ENCODE results near the gene GPR142.

GPR142 gene, protein sequence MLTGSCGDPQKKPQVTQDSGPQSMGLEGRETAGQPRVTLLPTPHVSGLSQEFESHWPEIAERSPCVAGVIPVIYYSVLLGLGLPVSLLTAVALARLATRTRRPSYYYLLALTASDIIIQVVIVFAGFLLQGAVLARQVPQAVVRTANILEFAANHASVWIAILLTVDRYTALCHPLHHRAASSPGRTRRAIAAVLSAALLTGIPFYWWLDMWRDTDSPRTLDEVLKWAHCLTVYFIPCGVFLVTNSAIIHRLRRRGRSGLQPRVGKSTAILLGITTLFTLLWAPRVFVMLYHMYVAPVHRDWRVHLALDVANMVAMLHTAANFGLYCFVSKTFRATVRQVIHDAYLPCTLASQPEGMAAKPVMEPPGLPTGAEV

DNA sequence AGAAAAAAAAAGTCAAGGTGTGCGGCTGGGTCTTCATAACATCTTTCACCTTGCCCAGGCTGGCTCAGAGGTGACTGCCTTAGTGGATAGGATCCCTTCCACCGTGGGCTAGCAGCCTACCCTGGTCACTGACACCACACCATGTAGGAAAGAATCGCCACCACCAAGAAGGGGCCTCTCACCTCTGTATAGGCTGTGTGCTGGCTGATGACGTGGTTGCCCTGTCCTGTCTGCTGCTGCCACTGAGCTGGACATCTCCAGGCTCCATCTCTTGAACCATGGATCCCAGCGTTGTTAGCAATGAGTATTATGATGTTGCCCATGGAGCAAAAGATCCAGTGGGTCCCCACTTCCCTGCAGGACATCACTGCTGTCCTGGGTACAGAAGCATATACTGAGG, at the start of gene GPR142:
Gene GPR142, plus strand, starts transcription at position 301 of the 400 bp plus-strand sequence. CDS start 2,035 bp downstream, outside the sequence.
- no peak within 1 kb of the TSS for H3K4me3 ChIP-seq
- no peak within 1 kb of the TSS for H3K27ac ChIP-seq

DNA sequence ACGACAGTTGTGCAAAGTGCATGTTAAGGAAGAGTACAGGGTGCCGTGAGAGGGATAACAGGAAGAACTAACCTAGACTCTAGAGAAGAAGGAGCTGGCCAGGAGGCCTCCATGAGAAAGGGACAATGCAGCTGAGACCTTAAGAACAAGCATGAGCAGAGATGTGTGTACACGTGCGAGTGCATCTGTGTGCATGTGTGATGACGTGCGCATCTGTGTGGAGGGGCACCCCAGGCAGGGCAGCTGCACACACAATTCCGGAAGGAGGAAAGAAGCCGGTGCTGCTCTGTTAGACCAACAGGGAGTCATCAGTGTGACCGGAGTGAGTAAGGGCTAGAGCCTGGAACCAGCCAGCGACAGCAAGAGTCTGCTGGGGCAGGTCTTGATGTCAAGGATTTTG, 48.9 kb upstream of the GPR142 start:
- H3K27ac ChIP-seq, result no peak overlapping the region
- no peak overlapping the region for H3K4me3 ChIP-seq

DNA sequence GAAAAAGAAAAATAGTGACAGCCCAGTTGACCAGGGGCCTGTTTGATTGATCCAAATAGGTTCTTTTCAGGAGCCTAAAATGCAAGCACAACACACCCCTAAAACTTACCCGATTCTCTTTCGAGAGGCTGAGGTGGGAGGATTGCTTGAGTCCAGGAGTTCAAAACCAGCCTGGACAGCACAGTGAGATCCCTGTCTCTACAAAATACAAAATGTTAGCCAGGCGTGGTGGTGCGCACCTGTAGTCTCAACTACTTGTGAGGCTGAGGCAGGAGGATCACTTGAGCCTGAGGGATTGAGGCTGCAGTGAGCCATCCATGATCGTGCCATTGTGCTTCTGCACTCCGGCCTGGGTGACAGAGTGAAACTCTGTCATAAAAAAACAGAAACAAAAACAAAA, 42.8 kb upstream of the GPR142 start:
- no peak overlapping the region for H3K27ac ChIP-seq
- H3K4me3 ChIP-seq, result no peak overlapping the region

DNA sequence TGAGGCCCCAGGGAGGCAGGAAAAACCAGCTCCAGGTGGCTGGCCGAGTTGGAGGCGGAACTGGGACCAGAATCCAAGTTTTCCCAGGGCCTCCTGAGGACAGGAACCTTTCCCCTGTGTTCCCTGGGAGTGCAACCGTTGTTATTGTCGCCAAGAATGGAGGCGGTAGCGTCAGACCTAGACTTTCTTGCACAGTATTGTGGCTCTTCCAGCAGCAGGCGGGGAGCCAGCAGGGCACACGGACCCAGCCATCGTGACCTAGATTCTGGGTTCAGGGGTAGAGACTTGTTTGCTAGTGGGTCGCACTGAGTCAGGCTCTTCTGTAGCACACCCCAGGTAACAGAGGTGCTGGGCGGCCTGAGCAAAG, 41.9 kb upstream of the GPR142 start:
- Histone ChIP-seq H3K27ac (no peak overlapping the region), H3K4me3 (peak overlapping the region in 1 of 7 experiments; percentile 14)

DNA sequence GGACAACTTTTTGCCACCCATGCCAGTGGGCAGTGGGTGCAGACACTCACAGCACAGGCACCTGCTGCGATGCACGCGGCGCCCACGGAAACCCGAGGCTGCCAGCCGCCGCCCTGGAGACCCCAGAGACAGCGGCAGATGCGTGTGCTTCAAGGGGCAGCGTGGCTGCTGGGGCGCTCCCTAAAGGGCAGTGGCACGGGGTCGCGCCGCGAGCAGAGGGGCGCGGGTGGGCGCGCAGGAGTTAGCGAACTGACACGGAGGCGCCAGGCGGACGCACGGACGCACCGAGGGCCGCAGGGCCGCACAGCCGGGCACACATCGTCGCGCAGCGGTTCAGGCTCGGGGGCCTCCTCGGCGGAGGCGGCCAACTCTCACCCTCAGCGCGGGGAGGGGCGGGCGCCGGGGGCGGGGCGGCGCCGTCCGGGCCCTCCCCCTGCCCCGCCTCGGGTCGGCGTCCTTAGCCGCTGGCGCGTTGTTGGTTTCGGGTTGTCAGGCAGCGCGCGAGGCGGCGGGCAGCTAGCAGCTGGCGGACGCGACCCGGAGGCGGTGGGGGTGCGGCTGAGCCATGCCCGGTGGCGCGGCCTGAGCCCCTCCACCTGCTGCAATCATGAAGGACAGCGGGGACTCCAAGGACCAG, 41.4 kb upstream of the GPR142 start, which contains the start of gene KIF19:
Gene KIF19, plus strand, starts transcription at position 484 of the 637 bp plus-strand sequence. Its CDS starts 124 bp downstream, at position 608.
- Histone ChIP-seq H3K27ac (no peak within 1 kb of the TSS), H3K4me3 (peak within 1 kb of the TSS; percentile 14 to 30 (median 21))

DNA sequence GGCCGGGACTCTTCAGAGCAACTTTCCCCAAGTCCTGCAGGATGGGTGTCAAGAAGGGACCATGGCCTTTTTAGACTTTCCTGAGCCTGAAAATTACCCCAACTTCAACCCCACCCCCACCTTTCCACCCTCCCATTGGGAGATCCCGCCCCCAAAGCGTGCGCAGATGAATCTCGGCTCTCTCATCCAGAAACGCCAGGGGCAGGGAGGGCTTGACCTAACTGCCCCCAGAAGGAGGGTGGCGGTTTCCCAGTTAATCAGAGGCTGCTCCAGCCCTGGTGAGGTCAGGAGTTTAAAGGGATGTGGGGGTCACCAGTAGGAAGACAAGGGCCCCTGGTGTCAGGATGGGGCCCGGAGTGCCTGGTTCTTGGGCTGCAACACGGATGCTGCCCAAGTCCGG, 40.8 kb upstream of the GPR142 start:
- Histone ChIP-seq H3K27ac (no peak overlapping the region), H3K4me3 (peak overlapping the region; percentile 14 to 30 (median 21))

DNA sequence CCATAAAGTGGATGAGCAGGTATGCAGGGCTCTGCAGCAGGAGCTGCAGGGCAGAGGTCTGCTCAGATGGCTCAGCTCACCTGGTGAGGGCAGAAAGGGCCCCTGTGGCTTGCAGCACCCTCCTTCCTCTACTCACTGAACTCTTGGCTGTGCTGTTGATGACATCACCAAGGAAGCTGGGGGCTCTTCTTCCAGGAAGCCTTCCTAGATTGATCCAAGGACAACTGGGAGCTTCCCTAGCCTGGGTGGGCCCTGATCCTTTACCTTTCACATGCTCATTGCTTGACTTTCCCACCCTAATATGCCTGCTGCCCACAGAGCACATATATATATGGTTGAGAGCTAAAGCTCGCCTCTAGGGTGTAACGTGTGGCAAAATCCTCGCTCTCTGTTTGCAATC, 38.8 kb upstream of the GPR142 start:
- Histone ChIP-seq H3K27ac (no peak overlapping the region), H3K4me3 (no peak overlapping the region)

DNA sequence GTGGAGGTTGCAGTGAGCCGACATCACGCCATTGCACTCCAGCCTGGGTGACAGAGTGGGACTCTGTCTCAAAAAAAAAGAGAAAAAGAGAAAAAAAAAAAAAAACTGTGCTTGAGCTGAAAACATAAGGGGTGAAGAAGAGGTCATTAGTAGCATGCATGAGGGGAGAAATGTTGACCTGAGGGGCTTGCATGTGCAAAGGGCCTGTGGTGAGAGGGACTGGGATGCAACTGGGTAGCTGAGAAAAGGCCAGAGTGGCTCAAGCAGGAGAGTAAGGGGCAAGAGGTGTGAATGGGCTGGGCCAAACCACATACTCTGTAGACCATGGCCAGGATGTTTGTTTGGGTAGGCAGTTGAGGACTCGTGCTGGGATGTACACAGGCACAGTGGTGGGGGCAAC, 37.9 kb upstream of the GPR142 start:
- Histone ChIP-seq H3K4me3 (no peak overlapping the region), H3K27ac (no peak overlapping the region)

DNA sequence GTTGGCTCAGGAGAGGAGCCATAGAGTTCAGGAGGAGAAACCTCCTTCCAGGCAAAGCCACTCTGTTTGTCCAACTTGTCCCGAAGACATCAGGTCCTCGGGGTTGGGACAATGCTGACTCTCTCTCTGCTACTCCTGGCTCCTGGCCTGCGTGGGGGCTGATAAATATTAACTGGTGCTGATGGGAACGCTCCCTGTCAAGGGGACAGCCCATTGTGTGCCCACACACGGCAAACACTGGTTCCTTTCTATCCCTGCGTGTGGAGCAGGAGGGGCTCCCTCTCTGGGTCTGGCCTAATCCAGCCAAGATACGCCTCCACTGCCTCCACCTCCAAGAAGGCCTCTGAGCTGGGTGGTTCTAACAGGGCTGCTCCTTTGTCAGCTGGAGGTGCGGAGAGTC, 36.9 kb upstream of the GPR142 start:
- Histone ChIP-seq H3K4me3 (no peak overlapping the region), H3K27ac (no peak overlapping the region)

DNA sequence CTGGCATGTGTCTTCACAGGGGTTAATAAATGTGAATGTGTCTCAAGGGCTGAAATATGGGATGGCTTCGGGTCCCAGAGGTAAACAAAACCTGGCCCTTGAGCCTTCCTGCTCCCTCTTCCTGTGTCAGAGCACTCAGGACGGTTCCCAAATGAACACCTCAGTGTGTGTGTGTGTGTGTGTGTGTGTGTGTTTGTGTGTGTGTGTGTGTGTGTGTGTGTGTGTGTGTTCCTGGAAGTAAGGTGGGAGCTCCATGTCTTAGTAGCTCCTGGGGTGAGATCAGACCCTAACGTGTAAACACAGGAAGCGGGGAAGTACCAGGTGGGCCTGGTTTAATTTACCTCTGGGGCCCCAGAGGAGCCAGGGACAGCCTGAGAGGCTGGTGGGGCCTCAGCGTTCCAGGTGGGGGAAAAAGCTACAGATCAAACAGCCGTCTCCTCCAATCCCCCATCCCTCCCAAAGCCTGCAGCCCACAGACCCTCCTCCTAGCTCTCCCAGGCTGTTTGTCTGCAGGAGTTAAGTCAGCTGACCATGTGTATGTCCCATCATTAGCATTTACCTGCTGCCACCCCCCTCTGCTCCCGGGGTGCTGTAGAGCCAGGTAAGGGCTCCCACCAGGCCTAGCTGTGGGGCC, 35.2 kb upstream of the GPR142 start:
- Histone ChIP-seq H3K27ac (no peak overlapping the region), H3K4me3 (no peak overlapping the region)

DNA sequence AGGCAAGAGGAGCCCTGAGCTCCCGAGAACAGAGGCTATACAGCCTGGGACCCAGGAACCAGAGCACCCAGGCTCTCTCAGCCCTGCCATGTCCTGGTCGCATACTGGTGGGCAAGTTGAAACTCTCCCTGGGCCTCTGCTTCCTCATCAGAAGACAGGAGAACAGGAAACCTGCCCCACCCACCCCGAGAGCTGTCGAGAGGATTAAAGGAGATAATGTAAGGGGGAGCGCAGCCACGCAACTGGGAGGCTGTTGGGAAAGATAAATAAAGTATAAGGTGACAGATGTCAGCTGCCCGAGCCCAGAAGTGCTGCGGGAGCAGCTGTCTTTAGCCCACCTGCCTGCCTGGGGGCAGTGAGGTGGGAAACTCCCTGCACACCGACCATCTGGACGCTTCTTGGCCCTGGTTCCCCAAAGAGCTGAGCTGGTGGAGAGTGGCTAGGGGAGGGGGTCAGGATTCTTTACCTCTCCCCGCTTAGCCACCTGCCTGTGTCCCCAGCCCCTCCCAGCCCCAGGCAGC, 34.5 kb upstream of the GPR142 start:
- no peak overlapping the region for H3K4me3 ChIP-seq
- H3K27ac ChIP-seq, result no peak overlapping the region

DNA sequence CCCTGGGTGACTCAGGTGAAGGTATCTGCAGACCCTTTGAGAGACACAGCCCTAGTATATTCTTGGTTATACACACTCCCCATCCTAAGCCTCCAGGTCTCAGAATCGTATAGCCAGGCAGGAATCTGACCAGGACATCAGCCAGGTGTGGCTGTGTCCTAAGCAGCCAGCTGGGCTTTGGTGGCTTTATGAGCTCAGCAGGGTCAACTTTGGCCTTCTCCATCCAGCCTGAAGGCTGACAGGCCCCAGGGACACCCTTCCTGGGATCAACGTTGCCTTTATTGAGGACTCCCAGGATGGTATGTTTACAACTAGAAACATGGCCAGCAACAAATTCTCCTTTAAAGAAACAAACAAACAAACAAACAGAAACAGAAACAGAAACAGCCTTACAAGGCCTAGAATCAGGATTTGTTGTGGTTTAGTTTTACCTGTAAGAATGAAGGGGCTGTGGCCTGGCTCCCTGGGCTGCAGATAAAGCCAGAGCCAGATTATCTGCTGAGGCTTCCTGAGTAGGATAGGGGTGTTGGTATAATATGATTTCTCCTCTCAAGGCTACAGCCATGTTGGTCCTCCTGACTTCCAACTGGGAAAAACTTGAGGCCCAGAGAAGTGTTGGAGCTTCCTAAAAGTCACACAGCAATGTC, 32.8 kb upstream of the GPR142 start:
- Histone ChIP-seq H3K4me3 (no peak overlapping the region), H3K27ac (no peak overlapping the region)

DNA sequence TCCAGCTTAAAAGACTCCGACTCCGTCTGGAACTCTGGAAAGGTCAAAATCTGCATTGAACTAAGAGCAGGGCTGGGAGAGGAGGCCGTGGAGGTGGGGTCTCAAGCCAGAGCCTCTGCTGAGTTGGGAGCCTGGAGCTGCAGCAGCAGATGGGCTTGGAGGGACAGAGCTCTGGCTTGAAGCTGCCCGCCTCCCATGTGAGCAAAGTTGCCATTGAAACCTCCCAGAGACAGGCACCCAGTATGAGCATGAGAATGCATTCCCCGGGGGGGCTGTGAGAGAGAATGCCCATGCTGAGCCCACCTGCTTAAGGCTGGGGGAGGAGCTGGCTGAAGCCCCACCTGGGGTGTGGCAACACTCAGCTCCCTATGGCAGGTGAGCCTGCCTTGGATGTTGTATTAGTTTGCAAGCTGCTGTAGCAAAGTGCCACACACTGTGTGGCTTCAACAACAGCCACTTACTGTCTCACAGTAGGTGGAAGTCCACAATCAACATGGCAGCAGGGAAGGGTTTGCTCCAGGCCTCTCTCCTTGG, 31.7 kb upstream of the GPR142 start:
- no peak overlapping the region for H3K27ac ChIP-seq
- H3K4me3 ChIP-seq, result no peak overlapping the region

DNA sequence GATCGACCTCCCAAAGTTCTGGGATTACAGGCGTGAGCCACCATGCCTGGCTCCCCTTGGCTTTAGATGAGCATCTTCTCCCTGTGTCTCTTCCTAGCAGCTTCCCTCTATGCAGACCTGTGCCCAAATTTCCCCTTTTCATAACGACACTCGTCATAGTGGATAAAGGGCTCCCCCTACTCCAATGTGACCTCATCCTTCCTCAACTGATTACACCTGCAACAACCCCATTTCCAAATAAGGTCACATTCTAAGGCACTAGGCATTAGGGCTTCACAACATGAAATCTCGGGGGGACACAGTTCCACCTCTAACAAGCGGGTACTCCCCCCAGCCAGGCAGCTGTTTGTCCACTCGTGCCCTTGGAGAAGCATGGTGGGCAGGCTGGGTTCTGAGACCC, 31.0 kb upstream of the GPR142 start:
- H3K4me3 ChIP-seq, result no peak overlapping the region
- H3K27ac ChIP-seq, result no peak overlapping the region

DNA sequence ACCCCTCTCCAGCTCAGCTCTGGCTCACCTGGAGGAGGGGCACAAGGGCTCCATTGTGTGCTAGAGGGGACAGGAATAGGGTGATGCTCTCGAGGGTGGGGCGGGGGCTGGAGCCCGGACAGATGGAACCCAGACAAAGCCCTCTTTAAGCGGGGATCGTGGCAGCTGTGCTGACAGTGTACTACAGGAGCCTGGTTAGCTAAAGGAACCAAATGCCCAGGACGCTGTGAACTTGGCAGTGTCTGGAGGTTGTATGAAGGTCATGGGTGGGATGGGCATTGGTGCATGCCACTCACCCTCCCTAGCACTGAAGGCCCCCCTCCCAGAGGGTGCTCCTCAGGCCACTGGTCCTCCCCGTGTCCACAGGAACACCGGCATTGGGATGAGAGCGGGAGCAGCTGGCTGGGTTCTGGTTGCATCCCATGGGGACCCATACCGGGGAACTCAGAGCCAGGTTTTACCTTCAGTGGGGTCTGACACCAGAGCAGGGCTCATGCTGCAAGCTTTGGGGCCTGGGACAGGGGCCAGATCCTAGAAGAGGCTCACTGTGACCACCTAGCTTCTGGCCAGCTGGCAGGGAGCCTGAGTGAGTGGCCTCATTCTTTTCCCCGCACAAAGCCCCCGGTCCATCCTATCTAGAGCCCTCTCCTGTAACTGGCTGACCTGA, 29.3 kb upstream of the GPR142 start:
- no peak overlapping the region for H3K27ac ChIP-seq
- H3K4me3 ChIP-seq, result no peak overlapping the region

DNA sequence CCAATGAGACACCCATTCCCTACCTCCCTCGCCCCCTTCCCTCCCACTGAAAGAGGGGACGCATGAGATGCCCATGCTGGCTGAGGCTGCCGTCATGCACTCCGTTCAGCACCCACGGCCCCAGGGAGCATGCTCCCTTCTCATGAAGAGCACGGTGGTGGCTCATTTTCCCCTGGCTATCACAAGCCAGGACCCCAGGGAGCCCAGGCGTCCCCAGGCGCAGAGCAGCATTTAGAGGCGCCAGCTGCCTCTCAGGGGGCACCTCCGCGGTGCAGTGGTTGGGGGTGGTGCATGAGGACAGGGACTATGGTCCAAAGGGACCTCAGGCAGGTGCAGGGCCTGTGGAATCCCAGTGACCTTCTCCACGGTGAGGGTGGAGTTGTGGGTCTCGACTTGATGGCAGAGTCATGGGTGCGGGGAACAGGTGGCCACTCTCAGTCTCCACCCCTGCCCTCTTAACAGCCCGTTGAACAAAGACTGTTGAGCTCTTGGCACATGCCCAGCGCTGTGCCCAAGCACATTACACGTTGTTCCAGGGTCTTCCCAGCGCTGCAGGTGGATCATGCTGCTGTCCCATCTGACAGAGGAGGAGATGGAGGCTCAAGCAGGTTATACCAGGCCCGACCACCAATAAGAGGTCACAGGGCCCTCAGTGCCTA, 27.6 kb upstream of the GPR142 start:
- no peak overlapping the region for H3K4me3 ChIP-seq
- no peak overlapping the region for H3K27ac ChIP-seq

DNA sequence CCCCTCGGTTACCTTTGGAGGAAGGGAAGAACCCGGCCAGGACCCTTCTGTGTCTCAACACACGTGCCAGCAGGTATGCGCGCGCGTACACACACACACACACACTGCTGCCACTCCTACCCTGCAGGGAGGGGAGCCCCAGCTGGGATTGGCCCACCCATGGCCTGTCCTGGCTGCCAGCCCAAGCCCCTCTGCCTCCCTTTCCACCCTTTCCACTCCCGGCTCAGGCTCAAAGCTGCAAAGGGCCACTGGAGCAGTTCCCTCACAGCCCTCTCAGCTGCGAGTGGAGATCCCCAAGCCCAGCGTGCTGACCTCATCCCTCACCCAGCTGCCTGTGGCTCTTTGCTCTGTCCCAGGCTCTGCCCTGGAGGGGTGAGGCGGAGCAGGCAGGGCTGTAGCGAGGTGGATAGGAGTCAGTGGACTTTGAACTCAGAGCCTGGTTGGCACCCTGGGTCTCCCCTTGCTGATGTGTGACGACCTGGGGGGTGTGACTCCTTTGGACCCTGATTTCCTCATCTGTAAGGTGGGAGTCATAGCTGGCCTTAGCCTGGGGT, 26.8 kb upstream of the GPR142 start:
- no peak overlapping the region for H3K27ac ChIP-seq

DNA sequence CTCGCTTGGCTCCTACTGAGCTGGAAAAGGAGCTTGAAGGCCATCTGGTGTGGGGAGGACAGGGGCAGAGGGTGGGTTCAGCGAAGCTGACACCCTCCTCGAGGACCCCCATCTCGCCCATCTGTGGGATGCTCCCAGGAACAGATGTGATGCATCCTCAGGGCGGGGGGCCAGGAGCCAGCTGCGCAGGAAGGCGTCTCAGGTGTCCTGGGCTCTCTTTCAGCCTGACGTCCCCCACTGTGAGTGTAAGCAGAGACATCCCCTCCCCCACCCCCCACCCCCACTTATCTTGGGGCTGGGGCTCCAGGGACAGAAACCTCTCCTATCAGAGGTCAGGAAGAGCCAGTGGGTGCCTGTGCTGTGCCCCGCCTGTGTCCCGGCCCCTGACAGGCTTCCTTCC, 25.1 kb upstream of the GPR142 start:
- no peak overlapping the region for H3K4me3 ChIP-seq
- no peak overlapping the region for H3K27ac ChIP-seq

More for the DNA sequence above, 26.8 kb upstream of the GPR142 start:
- H3K4me3 ChIP-seq, result no peak overlapping the region

DNA sequence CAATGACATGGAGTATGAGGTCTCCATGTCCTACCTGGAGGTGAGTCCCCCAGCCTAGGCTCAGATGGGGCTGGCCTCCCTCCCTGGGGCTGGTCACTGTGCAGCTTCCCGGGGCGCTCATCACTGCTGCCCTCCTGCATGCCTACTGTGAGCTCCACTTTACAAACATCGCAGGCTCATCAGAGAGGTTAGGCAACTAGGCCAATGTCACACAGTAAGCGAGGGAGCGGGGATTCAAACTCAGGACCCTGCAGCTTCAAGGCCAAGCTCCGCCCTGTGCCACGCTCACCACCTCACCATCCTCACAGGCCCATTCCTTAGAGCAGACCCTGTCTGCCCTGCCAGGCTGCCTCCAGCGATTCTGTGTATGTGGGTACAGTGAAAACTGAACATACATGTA, 24.2 kb upstream of the GPR142 start:
- Histone ChIP-seq H3K4me3 (no peak overlapping the region), H3K27ac (no peak overlapping the region)
